Gastrocnemius medialis (tissue), 4 donors: ENCODE measurements around the gene PHF20. TPM values are rescaled to one million over a fixed set of nuclear protein-coding genes. Genes with fewer than 3 reads are reported as not detected.

Experiments used
- ATAC-seq, 2 donors: fragments of 150-250 bp; one replicate each; pipeline ENCODE4 v1.9.1; 2016
- DNase-seq, 2 donors: peaks; one replicate each; pipeline ENCODE4 v3.0.0-alpha.2; 2019
- H3K27ac ChIP-seq, 4 donors: fragments of 200-600 bp; sonication (generic); 1 replicate in 1 of 4; 2 replicates in 3 of 4; pipeline ENCODE4 v1.5.1; 2016 to 2018; ENCODE audit warnings: mild to moderate bottlenecking in 2 of 4, moderate library complexity in 1 of 4
- H3K27me3 ChIP-seq, 3 donors: fragments of 200-600 bp; sonication (generic) in 2 of 3; 1 replicate in 1 of 3; 2 replicates in 2 of 3; pipeline versions ENCODE4 v1.5.1 to v1.6.0; 2016 to 2019; ENCODE audit warnings: mild to moderate bottlenecking in 1 of 3, moderate library complexity in 1 of 3
- H3K36me3 ChIP-seq, 2 donors: fragments of 200-600 bp; sonication (generic) in 1 of 2; one replicate each; pipeline ENCODE4 v1.5.1; 2017 to 2018
- H3K4me1 ChIP-seq, 2 donors: fragments of 200-600 bp; sonication (generic) in 1 of 2; one replicate each; pipeline ENCODE4 v1.5.1; 2016 to 2017; ENCODE audit warnings: mild to moderate bottlenecking in 2 of 2
- H3K4me3 ChIP-seq, 4 donors: fragments of 200-600 bp; sonication (generic) in 3 of 4; 1 replicate in 1 of 4; 2 replicates in 3 of 4; pipeline ENCODE4 v1.5.1; 2016 to 2019; ENCODE audit warnings: mild to moderate bottlenecking in 2 of 4
- H3K9me3 ChIP-seq, 3 donors: fragments of 200-600 bp; sonication (generic) in 2 of 3; 1 replicate in 1 of 3; 2 replicates in 2 of 3; pipeline ENCODE4 v1.5.1; 2016 to 2019
- CTCF ChIP-seq, 5 experiments: fragments of 450-650 bp in 3 of 5; fragments of 200-600 bp in 2 of 5; sonication (generic) in 2 of 5; IDR thresholded peaks in 4 of 5; conservative IDR thresholded peaks in 1 of 5; 1 replicate in 4 of 5; 2 replicates in 1 of 5; pipeline ENCODE4 v1.5.1; 2016 to 2019; ENCODE audit warnings: antibody characterized with exemption in 5 of 5, mild to moderate bottlenecking in 3 of 5, moderate library complexity in 3 of 5
- POLR2A ChIP-seq, 2 donors: fragments of 450-650 bp; IDR thresholded peaks; one replicate each; pipeline ENCODE4 v1.6.1; 2017; ENCODE audit warnings: antibody characterized with exemption in 2 of 2, mild to moderate bottlenecking in 2 of 2, moderate library complexity in 2 of 2
- in situ Hi-C, 4 donors: fragments of 200-750 bp; cut with MboI; loops; one replicate each; pipeline versions ENCODE4 v1.15.0 to v1.8.0; 2017; ENCODE audit warnings: low sequenced_read_pairs in 4 of 4
- intact Hi-C: fragments of 100-400 bp; cut with DNase I; formaldehyde crosslinking; loops from one replicate; pipeline ENCODE4 v1.15.1; 2023; ENCODE audit warnings: low total_unique reads
- total RNA-seq, 4 donors: library from RNA; depleted of rRNA; stranded (reverse); fragments of >200 nt; gene quantifications; one replicate each; pipeline versions ENCODE4 v1.1.0 to v1.2.3, GENCODE V29; 2016

The PHF20 gene
- total RNA-seq, 4 donors from 2014 or later: 72.6 to 91.9 (median 82.2) TPM

GRCh38 chr20:35734777-35735649 is 36.8 kb upstream of the PHF20 start:
- Histone ChIP-seq H3K9me3 (no peaks in the 10 kb centered on the region), H3K27me3 (no peaks in the 10 kb centered on the region), H3K36me3 (peaks cover 4 to 99% of the 10 kb centered on the region in 2 donors), H3K4me1 (peaks cover 76 to 98% of the 10 kb centered on the region in 2 donors), H3K4me3 (peak overlapping the region in 2 of 4 donors; percentile 5 to 11), H3K27ac (peak overlapping the region; percentile 30 to 61 (median 50))
- in situ Hi-C loops: loop anchor here in 2 of 4 donors (5.0 to 25.0 kb wide), 2 partner anchors 147 to 152 kb away; no protein-coding TSS in a partner anchor
- DNase-seq (no peak), ATAC-seq (no peak)
- intact Hi-C loops: no loop called here
- no peak for TF ChIP-seq POLR2A (IDR thresholded peaks at IDR 0.05)
- TF ChIP-seq CTCF (IDR thresholded peaks at IDR 0.05 in 4 of 5, conservative IDR thresholded peaks at IDR 0.05 in 1 of 5): no peak

- DNase-seq (no peak), ATAC-seq (no peak)
- Histone ChIP-seq H3K36me3 (peaks cover 4 to 95% of the 10 kb centered on the region in 2 donors), H3K9me3 (no peaks in the 10 kb centered on the region), H3K27me3 (no peaks in the 10 kb centered on the region), H3K27ac (peak overlapping the region; percentile 30 to 61 (median 55)), H3K4me1 (peaks cover 73 to 89% of the 10 kb centered on the region in 2 donors), H3K4me3 (peak overlapping the region in 1 of 4 donors; percentile 11)
- no peak for TF ChIP-seq CTCF (IDR thresholded peaks at IDR 0.05 in 4 of 5, conservative IDR thresholded peaks at IDR 0.05 in 1 of 5)
- no peak for TF ChIP-seq POLR2A (IDR thresholded peaks at IDR 0.05)
- in situ Hi-C loops: loop anchor here in 2 of 4 donors (5.0 to 25.0 kb wide), 2 partner anchors 146 to 151 kb away; no protein-coding TSS in a partner anchor
- intact Hi-C loops: no loop called here
Measured at GRCh38 chr20:35735826-35736470, 35.9 kb upstream of the PHF20 start.

- H3K4me1 ChIP-seq: peaks cover 62 to 73% of the 10 kb centered on the region in 2 donors
- intact Hi-C loops: no loop called here
- peak overlapping the region; percentile 39 to 100 (median 98) for H3K27ac ChIP-seq
- peaks cover 0 to 75% of the 10 kb centered on the region in 2 donors for H3K36me3 ChIP-seq
- DNase-seq: no peak
- in situ Hi-C loops: loop anchor here in 2 of 4 donors (5.0 to 25.0 kb wide), 2 partner anchors 144 to 149 kb away; no protein-coding TSS in a partner anchor
- H3K4me3 ChIP-seq: peak overlapping the region in 1 of 4 donors; percentile 90
- H3K9me3 ChIP-seq: no peaks in the 10 kb centered on the region
- TF ChIP-seq CTCF (IDR thresholded peaks at IDR 0.05 in 4 of 5, conservative IDR thresholded peaks at IDR 0.05 in 1 of 5) (no peak), POLR2A (IDR thresholded peaks at IDR 0.05) (no peak)
- no peaks in the 10 kb centered on the region for H3K27me3 ChIP-seq
- no peak for ATAC-seq
Measured at GRCh38 chr20:35737865-35738333, 33.9 kb upstream of the PHF20 start.

GRCh38 chr20:35738410-35739179 is 33.2 kb upstream of the PHF20 start:
- TF ChIP-seq CTCF (IDR thresholded peaks at IDR 0.05 in 4 of 5, conservative IDR thresholded peaks at IDR 0.05 in 1 of 5) (no peak), POLR2A (IDR thresholded peaks at IDR 0.05) (no peak)
- peak overlapping the region; percentile 39 to 100 (median 98) for H3K27ac ChIP-seq

More at GRCh38 chr20:35738410-35739179, 33.2 kb upstream of the PHF20 start:
- Histone ChIP-seq H3K4me1 (peaks cover 65 to 73% of the 10 kb centered on the region in 2 donors), H3K36me3 (peaks cover 0 to 70% of the 10 kb centered on the region in 2 donors), H3K4me3 (peak overlapping the region in 3 of 4 donors; percentile 86 to 96 (median 90)), H3K27me3 (no peaks in the 10 kb centered on the region), H3K9me3 (no peaks in the 10 kb centered on the region)
- ATAC-seq (no peak), DNase-seq (no peak)
- in situ Hi-C loops (loop anchor here in 2 of 4 donors (5.0 to 25.0 kb wide), 2 partner anchors 144 to 149 kb away; no protein-coding TSS in a partner anchor), intact Hi-C loops (no loop called here)
